GM21723 (cell line): ENCODE measurements around the gene GPR39.

Experiments
- ATAC-seq: cut with Tn5 transposase; IDR thresholded peaks from one replicate; pipeline ENCODE4 v1.9.1; 2021; ENCODE audit warnings: mild to moderate bottlenecking, moderate library complexity; ENCODE audit not compliant: unreplicated experiment

The GPR39 gene

GRCh38 chr2:132595693-132596092, 179.1 kb downstream of the GPR39 start:
- ATAC-seq: no peak

- ATAC-seq: no peak
Measured at GRCh38 chr2:132597166-132597565, 180.6 kb downstream of the GPR39 start.

GRCh38 chr2:132597831-132598230, 181.2 kb downstream of the GPR39 start:
- no peak for ATAC-seq

GRCh38 chr2:132598536-132598935, 181.9 kb downstream of the GPR39 start:
- no peak for ATAC-seq

- ATAC-seq: no peak
Measured at GRCh38 chr2:132599556-132599955, 183.0 kb downstream of the GPR39 start.

- no peak for ATAC-seq
Measured at GRCh38 chr2:132604561-132604960, 188.0 kb downstream of the GPR39 start.

- ATAC-seq: no peak
Measured at GRCh38 chr2:132605236-132606180, 188.9 kb downstream of the GPR39 start.

GRCh38 chr2:132606649-132607048, 190.0 kb downstream of the GPR39 start:
- ATAC-seq: no peak

- ATAC-seq: no peak
Measured at GRCh38 chr2:132607426-132608090, 191.0 kb downstream of the GPR39 start.

- no peak for ATAC-seq
Measured at GRCh38 chr2:132608311-132608710, 191.7 kb downstream of the GPR39 start.

GRCh38 chr2:132609101-132609890, 192.7 kb downstream of the GPR39 start:
- no peak for ATAC-seq

GRCh38 chr2:132611719-132612118, 195.1 kb downstream of the GPR39 start:
- ATAC-seq: no peak

- ATAC-seq: no peak
Measured at GRCh38 chr2:132615329-132616085, 198.9 kb downstream of the GPR39 start.

- ATAC-seq: no peak
Measured at GRCh38 chr2:132617989-132618388, 201.4 kb downstream of the GPR39 start.

GRCh38 chr2:132618734-132619133, 202.1 kb downstream of the GPR39 start:
- no peak for ATAC-seq

GRCh38 chr2:132620115-132620514, 203.5 kb downstream of the GPR39 start:
- ATAC-seq: no peak

- ATAC-seq: no peak
Measured at GRCh38 chr2:132621131-132621875, 204.7 kb downstream of the GPR39 start.

GRCh38 chr2:132623096-132623839, 206.7 kb downstream of the GPR39 start:
- no peak for ATAC-seq

- ATAC-seq: no peak
Measured at GRCh38 chr2:132627536-132627935, 210.9 kb downstream of the GPR39 start.
